Parathyroid adenoma (tissue), 2 donors: ENCODE results near the gene CPNE5.

ENCODE experiments used
- H2AFZ ChIP-seq: fragments of 300-600 bp; sonication (generic); one replicate; pipeline ENCODE4 v1.7.0; 2017; ENCODE audit warnings: antibody characterized with exemption, mild to moderate bottlenecking
- H3K27ac ChIP-seq: fragments of 300-600 bp; sonication (generic); one replicate; pipeline ENCODE4 v1.7.0; 2017
- H3K27me3 ChIP-seq: fragments of 300-600 bp; sonication (generic); one replicate; pipeline ENCODE4 v1.7.0; 2017; ENCODE audit warnings: low read length; ENCODE audit not compliant: control insufficient read depth, insufficient read depth
- H3K36me3 ChIP-seq: fragments of 300-600 bp; sonication (generic); one replicate; pipeline ENCODE4 v1.7.0; 2017; ENCODE audit warnings: low read length; ENCODE audit not compliant: control insufficient read depth, insufficient read depth
- H3K4me1 ChIP-seq: fragments of 300-600 bp; sonication (generic); one replicate; pipeline ENCODE4 v1.7.0; 2017; ENCODE audit warnings: control low read depth
- H3K4me2 ChIP-seq: fragments of 300-600 bp; sonication (generic); one replicate; pipeline ENCODE4 v1.7.0; 2017; ENCODE audit warnings: low read length
- H3K4me3 ChIP-seq: fragments of 300-600 bp; sonication (generic); one replicate; pipeline ENCODE4 v1.7.0; 2017; ENCODE audit warnings: low read depth, low read length
- H3K79me2 ChIP-seq: fragments of 300-600 bp; sonication (generic); one replicate; pipeline ENCODE4 v1.7.0; 2017; ENCODE audit warnings: control low read depth
- H3K9ac ChIP-seq: fragments of 300-600 bp; sonication (generic); one replicate; pipeline ENCODE4 v1.7.0; 2017; ENCODE audit warnings: mild to moderate bottlenecking
- H3K9me3 ChIP-seq: fragments of 300-600 bp; sonication (generic); one replicate; pipeline ENCODE4 v1.7.0; 2017; ENCODE audit warnings: low read length; ENCODE audit not compliant: control insufficient read depth
- CTCF ChIP-seq: fragments of 300-600 bp; sonication (generic); IDR thresholded peaks from one replicate; pipeline ENCODE4 v1.7.0; 2017; ENCODE audit warnings: antibody characterized with exemption, mild to moderate bottlenecking
- donor health status: primary hyperparathyroidism.

CPNE5 gene

DNA sequence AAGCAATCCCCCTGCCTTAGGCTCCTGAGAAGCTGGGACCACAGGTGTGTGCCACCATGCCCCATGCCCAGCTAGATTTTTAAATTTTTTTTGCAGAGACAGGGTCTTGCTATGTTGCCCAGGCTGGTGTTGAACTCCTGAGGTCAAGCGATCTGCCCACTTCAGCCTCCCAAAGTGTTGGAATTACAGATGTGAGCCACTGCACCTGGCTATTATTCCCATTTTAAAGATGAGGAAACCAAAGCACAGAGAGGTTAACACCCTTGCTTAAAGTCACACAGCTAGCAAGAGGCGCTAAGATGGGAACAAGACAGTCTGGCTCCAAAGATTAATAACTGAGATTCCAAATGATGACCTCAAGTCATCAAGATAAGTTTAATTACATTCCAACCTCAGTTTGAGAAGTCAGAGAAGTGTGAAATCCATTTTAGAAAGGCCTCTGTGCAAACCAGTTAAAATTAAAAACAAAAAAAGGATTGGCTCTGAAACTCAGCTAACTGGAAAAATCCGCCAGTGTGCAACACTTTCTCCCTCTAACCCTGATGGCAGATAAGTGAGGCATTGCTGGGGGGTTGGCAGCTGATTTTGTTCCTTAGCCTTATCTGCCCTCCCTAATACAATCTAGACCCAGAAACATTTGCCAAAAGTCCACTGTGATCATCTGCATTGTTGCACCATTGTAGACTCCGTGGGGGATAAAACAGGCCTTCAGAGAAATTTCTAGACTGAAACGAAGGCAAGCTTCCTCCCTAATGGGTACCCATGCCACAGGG, 55.5 kb downstream of the CPNE5 start:
- no peak overlapping the region for H3K27ac ChIP-seq
- H3K9ac ChIP-seq, result no peak overlapping the region
- no peaks in the 10 kb centered on the region for H3K9me3 ChIP-seq
- no peaks in the 10 kb centered on the region for H3K4me1 ChIP-seq
- H3K4me3 ChIP-seq, result no peak overlapping the region
- no peak overlapping the region for H2AFZ ChIP-seq
- H3K36me3 ChIP-seq, result no peaks in the 10 kb centered on the region
- H3K4me2 ChIP-seq, result no peak overlapping the region
- H3K79me2 ChIP-seq, result no peaks in the 10 kb centered on the region
- no peaks in the 10 kb centered on the region for H3K27me3 ChIP-seq
- TF ChIP-seq CTCF, result no peak

- TF ChIP-seq CTCF, result no peak
- Histone ChIP-seq H3K4me2 (no peak overlapping the region), H3K27me3 (no peaks in the 10 kb centered on the region), H3K9me3 (no peaks in the 10 kb centered on the region), H3K36me3 (no peaks in the 10 kb centered on the region), H3K4me3 (no peak overlapping the region), H3K9ac (no peak overlapping the region), H3K4me1 (no peaks in the 10 kb centered on the region), H3K79me2 (no peaks in the 10 kb centered on the region), H2AFZ (no peak overlapping the region), H3K27ac (no peak overlapping the region)
Measured at GRCh38 chr6:36781669-36782068, 57.6 kb downstream of the CPNE5 start.

DNA sequence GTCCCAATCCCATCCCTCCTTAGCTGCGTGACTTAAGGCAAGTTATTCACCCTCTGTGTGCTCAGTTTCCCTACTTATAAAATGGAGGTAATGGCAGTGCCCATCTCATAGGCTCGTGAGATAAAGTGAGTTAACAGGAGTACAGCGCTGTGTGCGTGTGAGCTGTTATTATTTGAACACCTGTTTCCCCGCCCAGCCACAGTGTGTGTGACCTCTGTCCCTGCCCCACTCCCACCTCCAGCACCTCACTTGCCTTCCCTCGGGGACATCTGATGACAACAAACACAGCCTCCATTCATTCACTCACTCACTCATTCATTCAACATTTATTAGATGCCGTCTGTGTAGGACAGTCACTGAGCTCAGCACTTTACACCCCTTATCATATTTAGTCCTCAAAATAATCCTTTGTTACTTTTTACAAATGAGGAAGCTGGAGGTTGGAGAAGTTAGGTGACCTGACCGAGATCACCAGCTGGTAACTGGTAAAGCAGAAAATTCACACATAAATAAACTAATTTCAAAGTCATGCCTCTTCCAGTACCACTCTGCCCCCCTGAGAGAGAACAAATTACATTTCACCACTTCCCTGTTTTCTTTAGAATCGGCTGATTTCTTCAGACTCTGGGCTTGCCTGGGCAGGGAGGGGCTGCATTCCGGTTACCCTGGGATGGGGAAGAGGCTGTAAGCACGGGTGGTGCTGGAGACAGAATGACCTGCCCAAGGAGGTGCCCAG, 58.6 kb downstream of the CPNE5 start:
- Histone ChIP-seq H3K4me3 (no peak overlapping the region), H2AFZ (no peak overlapping the region), H3K27ac (no peak overlapping the region), H3K36me3 (no peaks in the 10 kb centered on the region), H3K79me2 (no peaks in the 10 kb centered on the region), H3K4me2 (no peak overlapping the region), H3K4me1 (no peaks in the 10 kb centered on the region), H3K27me3 (no peaks in the 10 kb centered on the region), H3K9me3 (no peaks in the 10 kb centered on the region), H3K9ac (no peak overlapping the region)
- no peak for TF ChIP-seq CTCF

DNA sequence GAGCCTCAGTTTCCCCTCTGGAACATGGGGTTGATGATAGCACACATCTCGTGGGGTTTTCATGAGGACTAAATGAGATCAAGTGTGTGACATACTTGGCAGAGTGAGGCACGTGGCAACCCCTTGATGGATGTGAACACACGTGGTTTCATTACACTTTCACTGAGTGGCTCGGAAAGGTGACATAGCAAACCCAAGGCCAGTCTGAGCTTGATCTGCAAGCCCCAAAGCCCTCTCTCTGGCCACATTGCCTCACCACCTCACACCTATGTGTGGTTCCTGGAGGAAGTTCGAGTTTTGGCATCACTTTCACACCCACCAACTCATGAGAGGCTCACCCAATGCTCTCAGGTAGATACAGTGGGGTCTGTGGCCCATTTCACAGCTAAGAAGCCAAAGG, 60.0 kb downstream of the CPNE5 start:
- H2AFZ ChIP-seq, result no peak overlapping the region
- H3K4me1 ChIP-seq, result no peaks in the 10 kb centered on the region
- no peak overlapping the region for H3K9ac ChIP-seq
- H3K9me3 ChIP-seq, result no peaks in the 10 kb centered on the region
- no peak overlapping the region for H3K27ac ChIP-seq
- no peaks in the 10 kb centered on the region for H3K36me3 ChIP-seq
- H3K27me3 ChIP-seq, result no peaks in the 10 kb centered on the region
- TF ChIP-seq CTCF, result no peak
- H3K79me2 ChIP-seq, result no peaks in the 10 kb centered on the region
- no peak overlapping the region for H3K4me2 ChIP-seq
- no peak overlapping the region for H3K4me3 ChIP-seq
